CD14-positive monocyte (primary cell): Measurements from ENCODE around the gene HVCN1. TPM values are rescaled to one million over a fixed set of nuclear protein-coding genes. Genes with fewer than 3 reads are reported as not detected.
A peak's percentile ranks its signal among the peaks of the same experiment; 100 is the strongest.

Experiments
- DNase-seq, 3 donors: peaks; one replicate each; pipeline ENCODE4 v3.0.0-alpha.2; 2011 to 2022
- H2AFZ ChIP-seq: 2 replicates; pipeline ENCODE4 v1.6.0; 2012; ENCODE audit warnings: mild to moderate bottlenecking, low read depth, low read length, inconsistent platforms; ENCODE audit not compliant: insufficient read depth, poor library complexity, severe bottlenecking
- H3K27ac ChIP-seq, 2 donors: 1 replicate in 1 of 2; 2 replicates in 1 of 2; pipeline ENCODE4 v1.5.1; 2012 to 2013; ENCODE audit warnings: low read length in 2 of 2, control low read depth in 1 of 2, inconsistent platforms in 1 of 2, low read depth in 1 of 2, mild to moderate bottlenecking in 1 of 2
- H3K27me3 ChIP-seq, 2 donors: one replicate each; pipeline versions ENCODE4 v1.6.0 to v1.6.1; 2011 to 2013; ENCODE audit warnings: low read length in 2 of 2; ENCODE audit not compliant: control insufficient read depth in 2 of 2, insufficient read depth in 2 of 2
- H3K36me3 ChIP-seq, 2 donors: replicated peaks in 1 of 2; 1 replicate in 1 of 2; 2 replicates in 1 of 2; pipeline versions ENCODE4 v1.5.1 to v1.6.1; 2012 to 2013; ENCODE audit warnings: low read length in 2 of 2, control low read depth in 1 of 2, inconsistent platforms in 1 of 2, mild to moderate bottlenecking in 1 of 2; ENCODE audit not compliant: insufficient read depth in 2 of 2, control insufficient read depth in 1 of 2
- H3K4me1 ChIP-seq, 2 donors: 1 replicate in 1 of 2; 2 replicates in 1 of 2; pipeline versions ENCODE4 v1.5.1 to v1.6.1; 2012 to 2013; ENCODE audit warnings: low read length in 2 of 2, control low read depth in 1 of 2, inconsistent platforms in 1 of 2, mild to moderate bottlenecking in 1 of 2, moderate library complexity in 1 of 2; ENCODE audit not compliant: insufficient read depth in 2 of 2, control insufficient read depth in 1 of 2
- H3K4me2 ChIP-seq: replicated peaks from 2 replicates; pipeline ENCODE3; 2012; ENCODE audit warnings: low read length, moderate library complexity, mild to moderate bottlenecking; ENCODE audit not compliant: poor library complexity, severe bottlenecking; ENCODE audit errors: extremely low read depth
- H3K4me3 ChIP-seq, 3 experiments: fragments of 200-600 bp in 1 of 3; sonication (generic) in 1 of 3; replicated peaks in 1 of 3; 1 replicate in 2 of 3; 2 replicates in 1 of 3; pipeline ENCODE4 v1.5.1; 2011 to 2013; ENCODE audit warnings: low read length in 3 of 3, mild to moderate bottlenecking in 3 of 3, control low read depth in 2 of 3, low read depth in 2 of 3, inconsistent platforms in 1 of 3, moderate library complexity in 1 of 3
- H3K79me2 ChIP-seq: 2 replicates; pipeline ENCODE4 v1.6.0; 2012; ENCODE audit warnings: mild to moderate bottlenecking, control low read depth, inconsistent platforms, low read length, moderate library complexity; ENCODE audit not compliant: insufficient read depth
- H3K9ac ChIP-seq: 2 replicates; pipeline ENCODE4 v1.6.0; 2017; ENCODE audit warnings: low read length, mild to moderate bottlenecking; ENCODE audit not compliant: insufficient read depth, poor library complexity, severe bottlenecking
- H3K9me3 ChIP-seq, 2 donors: replicated peaks in 1 of 2; 1 replicate in 1 of 2; 2 replicates in 1 of 2; pipeline versions ENCODE4 v1.5.1 to v1.6.1; 2012 to 2013; ENCODE audit warnings: low read length in 2 of 2, control low read depth in 1 of 2; ENCODE audit not compliant: control insufficient read depth in 1 of 2, insufficient read depth in 1 of 2
- H4K20me1 ChIP-seq: 2 replicates; pipeline ENCODE4 v1.6.0; 2012; ENCODE audit warnings: mild to moderate bottlenecking, low read length, control low read depth, moderate library complexity; ENCODE audit not compliant: insufficient read depth
- H3K27ac Mint-ChIP-seq, 7 donors: one replicate each; pipeline ENCODE4 v1.8.0; 2020; ENCODE audit warnings: mild to moderate bottlenecking in 7 of 7, mixed read lengths in 7 of 7, moderate library complexity in 6 of 7, inconsistent platforms in 2 of 7
- H3K27me3 Mint-ChIP-seq, 3 donors: one replicate each; pipeline ENCODE4 v1.8.0; 2021 to 2022; ENCODE audit warnings: low read depth in 3 of 3, mild to moderate bottlenecking in 3 of 3, mixed read lengths in 3 of 3, moderate library complexity in 3 of 3, inconsistent platforms in 1 of 3
- H3K36me3 Mint-ChIP-seq, 2 donors: one replicate each; pipeline ENCODE4 v1.8.0; 2020; ENCODE audit warnings: mixed read lengths in 2 of 2, inconsistent platforms in 1 of 2, mild to moderate bottlenecking in 1 of 2
- H3K4me1 Mint-ChIP-seq: one replicate; pipeline ENCODE4 v1.8.0; 2020; ENCODE audit warnings: mild to moderate bottlenecking, mixed read lengths
- H3K4me3 Mint-ChIP-seq, 2 donors: one replicate each; pipeline ENCODE4 v1.8.0; 2020; ENCODE audit warnings: mild to moderate bottlenecking in 2 of 2, mixed read lengths in 2 of 2, moderate library complexity in 1 of 2
- H3K9me3 Mint-ChIP-seq, 7 donors: one replicate each; pipeline ENCODE4 v1.8.0; 2020 to 2022; ENCODE audit warnings: mixed read lengths in 7 of 7, mild to moderate bottlenecking in 6 of 7, moderate library complexity in 6 of 7, inconsistent platforms in 2 of 7
- CTCF ChIP-seq: fragments of 200-600 bp; IDR thresholded peaks from one replicate; pipeline ENCODE4 v1.8.0; 2022; ENCODE audit warnings: antibody characterized with exemption, mild to moderate bottlenecking
- WGBS: methylation state at CpG from one replicate; pipeline ENCODE4 v1.1.5; 2013; ENCODE audit warnings: missing lambda C conversion rate; ENCODE audit not compliant: insufficient coverage; 5-methylcytosine and 5-hydroxymethylcytosine counted together
- intact Hi-C, 2 donors: fragments of 100-400 bp; cut with micrococcal nuclease; formaldehyde crosslinking; loops; one replicate each; pipeline versions ENCODE4 v1.15.0 to v1.15.1; 2023
- polyA plus RNA-seq, 3 donors: library from polyadenylated mRNA; depleted of rRNA in 1 of 3; unstranded in 2 of 3; stranded (reverse) in 1 of 3; fragments of 300-500 nt in 2 of 3; fragments of >200 nt in 1 of 3; fragmentation: Illumina TruSeq in 2 of 3; gene quantifications; 1 replicate in 2 of 3; 2 replicates in 1 of 3; pipeline ENCODE4 v1.2.3, GENCODE V29; 2012 to 2021

Gene HVCN1
- polyA plus RNA-seq, 3 donors, result 119 to 167 (median 121) TPM

GRCh38 chr12:110635055-110635454 is 53.9 kb downstream of the HVCN1 start:
- H3K27ac Mint-ChIP-seq, result no peak overlapping the region
- no peaks in the 10 kb centered on the region for H3K9me3 ChIP-seq
- H3K36me3 ChIP-seq, result no peaks in the 10 kb centered on the region
- H3K4me3 ChIP-seq, result no peak overlapping the region
- H3K27ac ChIP-seq, result no peak overlapping the region
- no peak overlapping the region for H3K4me3 Mint-ChIP-seq
- H3K27me3 Mint-ChIP-seq, result peaks cover 0 to 5% (median 4%) of the 10 kb centered on the region in 3 donors
- H3K9me3 Mint-ChIP-seq, result peaks cover 0 to 4% (median 0%) of the 10 kb centered on the region in 7 donors
- no peak overlapping the region for H3K9ac ChIP-seq
- peaks cover 20 to 29% of the 10 kb centered on the region in 2 donors for H3K4me1 ChIP-seq
- intact Hi-C loops, result no loop called here
- H3K27me3 ChIP-seq, result no peaks in the 10 kb centered on the region
- H3K4me1 Mint-ChIP-seq, result peaks cover 36% of the 10 kb centered on the region
- no peak for DNase-seq
- no peaks in the 10 kb centered on the region for H3K36me3 Mint-ChIP-seq
- no peaks in the 10 kb centered on the region for H4K20me1 ChIP-seq
- H2AFZ ChIP-seq, result no peak overlapping the region
- no peak overlapping the region for H3K4me2 ChIP-seq
- no peak for TF ChIP-seq CTCF
- no peaks in the 10 kb centered on the region for H3K79me2 ChIP-seq

GRCh38 chr12:110627500-110628195 is 61.3 kb downstream of the HVCN1 start:
- peak overlapping the region; percentile 61 for H3K4me2 ChIP-seq
- no CpG with 5 or more reads among the region's 8 CpGs for WGBS
- H3K9me3 Mint-ChIP-seq, result no peaks in the 10 kb centered on the region
- no peak for TF ChIP-seq CTCF
- H3K4me3 Mint-ChIP-seq, result peak overlapping the region in 1 of 2 donors; percentile 73
- H4K20me1 ChIP-seq, result no peaks in the 10 kb centered on the region
- peak overlapping the region; percentile 54 to 88 (median 76) for H3K27ac Mint-ChIP-seq
- H3K4me1 ChIP-seq, result peaks cover 6 to 14% of the 10 kb centered on the region in 2 donors
- no peaks in the 10 kb centered on the region for H3K9me3 ChIP-seq
- H3K27me3 Mint-ChIP-seq, result no peaks in the 10 kb centered on the region
- no peaks in the 10 kb centered on the region for H3K36me3 ChIP-seq
- H3K4me3 ChIP-seq, result peak overlapping the region in 1 of 3 experiments; percentile 53
- DNase-seq, result peak; percentile 31 to 45 (median 43)
- H3K4me1 Mint-ChIP-seq, result peaks cover 9% of the 10 kb centered on the region
- no peaks in the 10 kb centered on the region for H3K27me3 ChIP-seq
- H3K79me2 ChIP-seq, result no peaks in the 10 kb centered on the region
- no peaks in the 10 kb centered on the region for H3K36me3 Mint-ChIP-seq
- peak overlapping the region; percentile 77 for H2AFZ ChIP-seq
- peak overlapping the region; percentile 33 for H3K9ac ChIP-seq
- intact Hi-C loops, result loop anchor here in 1 of 2 donors (10.0 kb wide), 1 partner anchor 57 kb away; the partner anchor contains the start of gene HVCN1
- H3K27ac ChIP-seq, result peak overlapping the region in 1 of 2 donors; percentile 73
